ENCODE results near the gene EXOC3L4. TPM values are rescaled to one million over a fixed set of nuclear protein-coding genes. Genes with fewer than 3 reads are reported as not detected.

The EXOC3L4 gene
- polyA plus RNA-seq, 1 donor from 2014 or later: not detected

DNA sequence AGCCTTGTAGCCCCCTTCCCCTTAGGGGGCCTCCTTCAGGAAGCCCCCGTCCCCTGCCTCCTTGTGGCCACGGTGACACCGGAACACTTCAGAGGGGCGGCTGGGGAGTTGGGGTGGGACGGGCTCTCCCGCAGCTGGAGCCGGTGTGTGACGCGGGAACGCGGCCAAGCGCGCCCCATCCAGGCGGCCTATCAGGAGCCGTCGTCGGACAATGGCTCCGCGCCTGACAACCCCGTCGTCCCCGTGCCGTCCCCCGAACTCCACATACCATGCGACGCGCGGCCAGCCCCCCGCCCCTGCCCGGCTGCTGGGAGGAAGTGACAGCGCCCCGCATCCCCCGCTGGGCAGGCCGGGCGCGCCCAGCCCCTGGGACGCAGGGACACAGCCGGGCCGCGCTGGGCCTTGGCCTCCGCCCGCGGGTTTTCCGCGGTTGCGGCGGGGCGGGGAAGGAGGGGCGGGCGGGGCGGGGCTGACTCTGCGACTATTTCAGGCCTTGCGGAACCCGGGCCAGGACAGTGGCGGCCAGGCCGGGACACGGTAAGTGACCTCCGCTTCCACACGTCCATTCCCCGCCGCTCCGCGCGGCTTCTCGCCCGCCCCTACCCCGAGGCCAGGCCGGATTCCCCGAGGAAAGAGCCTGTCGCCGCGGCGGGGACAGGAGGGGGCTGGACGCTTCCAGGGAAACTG lies 28.6 kb downstream of the EXOC3L4 start, which contains the start of gene TNFAIP2:
Gene TNFAIP2 (plus strand): TSS at position 515 of the 687 bp plus-strand sequence. CDS start 2,997 bp downstream, outside the sequence.
- no peaks in the 10 kb centered on the region for H3K9me2 ChIP-seq (ENCODE audit: insufficient read depth, low read length)
- H3K27me3 ChIP-seq (ENCODE audit: insufficient read depth, low read depth, low read length): peaks cover 15% of the 10 kb centered on the region
- no peaks in the 10 kb centered on the region for H3K9me3 ChIP-seq (ENCODE audit: low read length)
- H2AFZ ChIP-seq (ENCODE audit: low read depth, low read length): no peak within 1 kb of the TSS
- H3F3A ChIP-seq (ENCODE audit: insufficient read depth, low read length, poor library complexity, severe bottlenecking): no peaks in the 10 kb centered on the region
- H4K20me1 ChIP-seq (ENCODE audit: insufficient read depth): no peaks in the 10 kb centered on the region
- H3K79me2 ChIP-seq (replicated peaks; ENCODE audit: insufficient read depth, low read length): no peaks in the 10 kb centered on the region
- H3K36me3 ChIP-seq (ENCODE audit: insufficient read depth, low read length): no peaks in the 10 kb centered on the region
- no peak within 1 kb of the TSS for H3K4me2 ChIP-seq (ENCODE audit: low read length)
- H3K9ac ChIP-seq (ENCODE audit: low read length): no peak within 1 kb of the TSS
- no peak within 1 kb of the TSS for H3K27ac ChIP-seq (ENCODE audit: low read length)
- no peak within 1 kb of the TSS for H3K4me3 ChIP-seq (ENCODE audit: low read length)
- TF ChIP-seq, protein P1, sequence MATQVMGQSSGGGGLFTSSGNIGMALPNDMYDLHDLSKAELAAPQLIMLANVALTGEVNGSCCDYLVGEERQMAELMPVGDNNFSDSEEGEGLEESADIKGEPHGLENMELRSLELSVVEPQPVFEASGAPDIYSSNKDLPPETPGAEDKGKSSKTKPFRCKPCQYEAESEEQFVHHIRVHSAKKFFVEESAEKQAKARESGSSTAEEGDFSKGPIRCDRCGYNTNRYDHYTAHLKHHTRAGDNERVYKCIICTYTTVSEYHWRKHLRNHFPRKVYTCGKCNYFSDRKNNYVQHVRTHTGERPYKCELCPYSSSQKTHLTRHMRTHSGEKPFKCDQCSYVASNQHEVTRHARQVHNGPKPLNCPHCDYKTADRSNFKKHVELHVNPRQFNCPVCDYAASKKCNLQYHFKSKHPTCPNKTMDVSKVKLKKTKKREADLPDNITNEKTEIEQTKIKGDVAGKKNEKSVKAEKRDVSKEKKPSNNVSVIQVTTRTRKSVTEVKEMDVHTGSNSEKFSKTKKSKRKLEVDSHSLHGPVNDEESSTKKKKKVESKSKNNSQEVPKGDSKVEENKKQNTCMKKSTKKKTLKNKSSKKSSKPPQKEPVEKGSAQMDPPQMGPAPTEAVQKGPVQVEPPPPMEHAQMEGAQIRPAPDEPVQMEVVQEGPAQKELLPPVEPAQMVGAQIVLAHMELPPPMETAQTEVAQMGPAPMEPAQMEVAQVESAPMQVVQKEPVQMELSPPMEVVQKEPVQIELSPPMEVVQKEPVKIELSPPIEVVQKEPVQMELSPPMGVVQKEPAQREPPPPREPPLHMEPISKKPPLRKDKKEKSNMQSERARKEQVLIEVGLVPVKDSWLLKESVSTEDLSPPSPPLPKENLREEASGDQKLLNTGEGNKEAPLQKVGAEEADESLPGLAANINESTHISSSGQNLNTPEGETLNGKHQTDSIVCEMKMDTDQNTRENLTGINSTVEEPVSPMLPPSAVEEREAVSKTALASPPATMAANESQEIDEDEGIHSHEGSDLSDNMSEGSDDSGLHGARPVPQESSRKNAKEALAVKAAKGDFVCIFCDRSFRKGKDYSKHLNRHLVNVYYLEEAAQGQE (IDR thresholded peaks at IDR 0.05; ENCODE audit: borderline replicate concordance): no peak
- TF ChIP-seq EZH2 (IDR thresholded peaks at IDR 0.05; ENCODE audit: borderline replicate concordance, insufficient read depth, low read length, poor library complexity, severe bottlenecking) (no peak), MXI1 (conservative IDR thresholded peaks at IDR 0.05; ENCODE audit: poor library complexity, severe bottlenecking) (no peak), EP300 (conservative IDR thresholded peaks at IDR 0.05; ENCODE audit: poor library complexity, severe bottlenecking) (no peak), TAF1 (IDR thresholded peaks at IDR 0.05; ENCODE audit: low read depth) (no peak), POLR2AphosphoS5 (IDR thresholded peaks at IDR 0.05) (no peak), RAD21 (conservative IDR thresholded peaks at IDR 0.05) (no peak), SMC3 (conservative IDR thresholded peaks at IDR 0.05; ENCODE audit: poor library complexity) (no peak)
- TF ChIP-seq, protein P2, sequence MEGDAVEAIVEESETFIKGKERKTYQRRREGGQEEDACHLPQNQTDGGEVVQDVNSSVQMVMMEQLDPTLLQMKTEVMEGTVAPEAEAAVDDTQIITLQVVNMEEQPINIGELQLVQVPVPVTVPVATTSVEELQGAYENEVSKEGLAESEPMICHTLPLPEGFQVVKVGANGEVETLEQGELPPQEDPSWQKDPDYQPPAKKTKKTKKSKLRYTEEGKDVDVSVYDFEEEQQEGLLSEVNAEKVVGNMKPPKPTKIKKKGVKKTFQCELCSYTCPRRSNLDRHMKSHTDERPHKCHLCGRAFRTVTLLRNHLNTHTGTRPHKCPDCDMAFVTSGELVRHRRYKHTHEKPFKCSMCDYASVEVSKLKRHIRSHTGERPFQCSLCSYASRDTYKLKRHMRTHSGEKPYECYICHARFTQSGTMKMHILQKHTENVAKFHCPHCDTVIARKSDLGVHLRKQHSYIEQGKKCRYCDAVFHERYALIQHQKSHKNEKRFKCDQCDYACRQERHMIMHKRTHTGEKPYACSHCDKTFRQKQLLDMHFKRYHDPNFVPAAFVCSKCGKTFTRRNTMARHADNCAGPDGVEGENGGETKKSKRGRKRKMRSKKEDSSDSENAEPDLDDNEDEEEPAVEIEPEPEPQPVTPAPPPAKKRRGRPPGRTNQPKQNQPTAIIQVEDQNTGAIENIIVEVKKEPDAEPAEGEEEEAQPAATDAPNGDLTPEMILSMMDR (IDR thresholded peaks at IDR 0.05; ENCODE audit: poor library complexity, severe bottlenecking): no peak

DNA sequence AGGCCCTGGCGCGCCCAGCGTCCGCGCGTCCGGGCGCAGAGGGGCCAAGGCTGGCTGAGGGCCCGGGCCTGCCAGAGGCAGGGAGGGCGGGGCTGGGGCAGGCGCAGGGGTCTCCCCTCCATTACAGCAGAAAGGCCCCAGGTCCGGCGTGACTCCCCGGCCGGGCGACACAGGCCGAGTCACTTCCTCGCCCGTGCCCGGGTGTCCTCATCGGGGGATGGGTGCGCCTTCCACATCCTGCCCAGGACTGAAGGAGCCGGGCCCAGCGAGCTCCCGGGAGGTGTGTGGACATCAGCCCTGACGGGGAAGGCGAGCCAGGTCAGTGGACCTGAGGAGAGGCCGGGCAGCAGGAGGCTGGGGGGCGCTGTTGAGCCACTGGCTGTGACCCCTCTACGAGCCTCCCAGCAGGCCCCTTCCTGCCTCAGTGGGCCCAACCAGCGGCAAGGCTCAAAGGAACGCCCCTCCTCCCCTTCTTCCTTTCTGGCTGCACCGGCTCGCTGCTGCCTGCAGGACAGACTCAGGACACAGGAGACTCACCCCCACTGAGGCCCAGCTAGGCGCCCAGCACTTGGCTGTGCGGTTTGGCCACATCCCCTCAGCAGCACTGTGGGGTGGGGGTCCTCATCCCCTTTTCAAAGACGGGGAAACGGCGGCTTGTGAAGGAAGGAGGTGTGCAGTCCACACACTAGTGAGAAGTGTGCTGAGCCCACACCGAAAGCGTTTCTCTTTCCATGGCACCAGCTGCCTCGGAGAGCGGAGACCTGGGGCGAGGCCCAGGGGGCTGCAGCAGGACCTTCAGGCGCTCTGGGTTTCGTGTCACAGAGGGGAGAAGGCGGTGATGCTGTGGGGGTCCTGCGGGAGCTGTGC lies 29.3 kb downstream of the EXOC3L4 start:
- H3K27ac ChIP-seq (ENCODE audit: low read length): no peak overlapping the region
- H2AFZ ChIP-seq (ENCODE audit: low read depth, low read length): no peak overlapping the region

More for the DNA sequence above, 29.3 kb downstream of the EXOC3L4 start:
- Histone ChIP-seq H3K4me3 (ENCODE audit: low read length) (no peak overlapping the region), H4K20me1 (ENCODE audit: insufficient read depth) (no peaks in the 10 kb centered on the region), H3K27me3 (ENCODE audit: insufficient read depth, low read depth, low read length) (peaks cover 15% of the 10 kb centered on the region), H3K79me2 (replicated peaks; ENCODE audit: insufficient read depth, low read length) (no peaks in the 10 kb centered on the region), H3K9ac (ENCODE audit: low read length) (no peak overlapping the region), H3F3A (ENCODE audit: insufficient read depth, low read length, poor library complexity, severe bottlenecking) (no peaks in the 10 kb centered on the region), H3K4me2 (ENCODE audit: low read length) (no peak overlapping the region), H3K9me2 (ENCODE audit: insufficient read depth, low read length) (no peaks in the 10 kb centered on the region), H3K9me3 (ENCODE audit: low read length) (no peaks in the 10 kb centered on the region), H3K36me3 (ENCODE audit: insufficient read depth, low read length) (no peaks in the 10 kb centered on the region)
- TF ChIP-seq RAD21 (conservative IDR thresholded peaks at IDR 0.05): no peak
- no peak for TF ChIP-seq MXI1 (conservative IDR thresholded peaks at IDR 0.05; ENCODE audit: poor library complexity, severe bottlenecking)
- TF ChIP-seq POLR2AphosphoS5 (IDR thresholded peaks at IDR 0.05): no peak
- TF ChIP-seq, protein P2 (IDR thresholded peaks at IDR 0.05; ENCODE audit: poor library complexity, severe bottlenecking): no peak
- TF ChIP-seq, protein P1 (IDR thresholded peaks at IDR 0.05; ENCODE audit: borderline replicate concordance): no peak
- no peak for TF ChIP-seq EP300 (conservative IDR thresholded peaks at IDR 0.05; ENCODE audit: poor library complexity, severe bottlenecking)
- no peak for TF ChIP-seq TAF1 (IDR thresholded peaks at IDR 0.05; ENCODE audit: low read depth)
- no peak for TF ChIP-seq EZH2 (IDR thresholded peaks at IDR 0.05; ENCODE audit: borderline replicate concordance, insufficient read depth, low read length, poor library complexity, severe bottlenecking)
- TF ChIP-seq SMC3 (conservative IDR thresholded peaks at IDR 0.05; ENCODE audit: poor library complexity): no peak

All from neural cell (in vitro differentiated cells).